Psoas muscle (tissue), 8 donors: ENCODE data around the gene PHF1. TPM values are rescaled to one million over a fixed set of nuclear protein-coding genes. Genes with fewer than 3 reads are reported as not detected.

Experiments
- ATAC-seq, 4 donors: fragments of 200-7000 bp; cut with Tn5 transposase; one replicate each; pipeline ENCODE4 v1.9.1; 2020; ENCODE audit warnings: moderate library complexity in 3 of 4, mild to moderate bottlenecking in 2 of 4
- DNase-seq, 2 donors: peaks; one replicate each; pipeline ENCODE4 v3.0.0-alpha.2; 2020
- H3K27ac ChIP-seq: fragments of 200-600 bp; one replicate; pipeline ENCODE4 v1.8.0; 2022
- H3K27me3 ChIP-seq, 3 donors: fragments of 200-600 bp in 1 of 3; one replicate each; pipeline versions ENCODE4 v1.6.1 to v1.8.0; 2013 to 2022; ENCODE audit warnings: low read length in 2 of 3, mild to moderate bottlenecking in 2 of 3, moderate library complexity in 1 of 3; ENCODE audit not compliant: insufficient read depth in 3 of 3
- H3K36me3 ChIP-seq, 2 donors: fragments of 200-600 bp in 1 of 2; one replicate each; pipeline versions ENCODE4 v1.6.1 to v1.8.0; 2013 to 2022; ENCODE audit warnings: low read depth in 1 of 2, mild to moderate bottlenecking in 1 of 2, moderate library complexity in 1 of 2; ENCODE audit not compliant: insufficient read depth in 1 of 2
- H3K4me1 ChIP-seq: fragments of 200-600 bp; one replicate; pipeline ENCODE4 v1.8.0; 2022
- H3K4me3 ChIP-seq: fragments of 200-600 bp; one replicate; pipeline ENCODE4 v1.8.0; 2022; ENCODE audit warnings: mild to moderate bottlenecking
- H3K9me3 ChIP-seq: fragments of 200-600 bp; one replicate; pipeline ENCODE4 v1.8.0; 2022
- WGBS, 3 donors: extraction: QIAGEN DNeasy Blood & Tissue Kit; methylation state at CpG; one replicate each; pipeline versions ENCODE4 v1.1.6 to v1.1.7; 2013; 5-methylcytosine and 5-hydroxymethylcytosine counted together
- intact Hi-C, 2 donors: fragments of 100-400 bp; cut with DNase I; formaldehyde crosslinking; loops; one replicate each; pipeline versions ENCODE4 v1.11.0 to v1.14.2; 2022
- polyA plus RNA-seq, 3 donors: library from polyadenylated mRNA; stranded (reverse); fragments of 200-250 nt; gene quantifications; one replicate each; pipeline ENCODE4 v1.2.3, GENCODE V29; 2013
- total RNA-seq, 4 donors: library from RNA; stranded (reverse); fragmentation: NEBNext Ultra II Directional in 2 of 4; extraction: Animal tissue kit (Norgen Biotek cat#: 25700) in 2 of 4; gene quantifications; one replicate each; pipeline versions ENCODE4 v1.2.1 to v1.2.4, GENCODE V29; 2021 to 2023
- TF ChIP-seq, protein P1 (sequence below): fragments of 200-600 bp; IDR thresholded peaks from one replicate; pipeline ENCODE4 v1.8.0; 2022; ENCODE audit warnings: antibody characterized with exemption
- donor health status: healthy with polysubstance abuse.
- donor health status: DM: no; HTN: no; CAD: no; lungs with moderate emphysema.
- donor health status: Bipolar disorder and iron deficiency.
- donor health status: healthy.
- donor health status: DM: yes; HTN: yes; CAD: no.
- donor health status: DM: no; HTN: no; CAD: no.
- donor health status: DM: no; HTN: no; CAD: no.
- donor health status: DM: yes; HTN: yes; CAD: no.

Gene PHF1
- total and polyA plus RNA-seq, 7 donors: 40.5 to 84.8 (median 57.5) TPM

DNA sequence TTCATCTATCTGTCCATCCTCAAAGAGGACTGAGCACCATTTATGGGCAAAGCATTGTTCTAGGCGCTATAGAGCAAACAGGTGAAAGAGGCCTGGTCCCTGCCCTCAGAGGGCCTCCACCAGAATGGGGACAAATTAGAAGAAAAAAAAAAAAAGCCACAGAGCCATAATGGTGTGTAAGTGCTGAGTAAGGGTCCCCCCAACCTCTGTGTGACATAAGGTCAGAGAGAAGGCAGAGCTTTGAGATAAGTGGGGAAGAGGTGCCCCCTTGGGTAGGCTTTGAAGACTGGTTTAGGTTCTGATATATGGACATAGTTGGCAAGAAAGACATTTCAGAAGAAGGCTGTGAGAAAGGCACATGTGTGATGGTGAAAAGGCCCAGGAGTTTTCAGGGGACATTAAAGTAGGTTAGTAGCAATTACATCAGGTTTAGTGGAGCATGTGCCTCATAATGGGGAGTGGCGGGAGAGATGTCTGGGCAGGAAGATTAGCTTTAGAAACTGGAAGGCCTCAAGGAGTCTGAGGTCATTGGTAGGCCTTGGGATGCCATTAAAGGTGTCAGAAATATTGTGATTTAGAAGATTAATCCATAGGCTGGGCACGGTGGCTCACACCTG, 28.3 kb downstream of the PHF1 start:
- no peaks in the 10 kb centered on the region for H3K9me3 ChIP-seq
- peaks cover 0 to 35% of the 10 kb centered on the region in 2 donors for H3K36me3 ChIP-seq
- 94 to 98% (median 97%) methylated on average over 3 of the region's 3 CpGs for WGBS, 3 donors
- no peak for DNase-seq
- H3K4me3 ChIP-seq: no peak overlapping the region
- TF ChIP-seq, protein P1, sequence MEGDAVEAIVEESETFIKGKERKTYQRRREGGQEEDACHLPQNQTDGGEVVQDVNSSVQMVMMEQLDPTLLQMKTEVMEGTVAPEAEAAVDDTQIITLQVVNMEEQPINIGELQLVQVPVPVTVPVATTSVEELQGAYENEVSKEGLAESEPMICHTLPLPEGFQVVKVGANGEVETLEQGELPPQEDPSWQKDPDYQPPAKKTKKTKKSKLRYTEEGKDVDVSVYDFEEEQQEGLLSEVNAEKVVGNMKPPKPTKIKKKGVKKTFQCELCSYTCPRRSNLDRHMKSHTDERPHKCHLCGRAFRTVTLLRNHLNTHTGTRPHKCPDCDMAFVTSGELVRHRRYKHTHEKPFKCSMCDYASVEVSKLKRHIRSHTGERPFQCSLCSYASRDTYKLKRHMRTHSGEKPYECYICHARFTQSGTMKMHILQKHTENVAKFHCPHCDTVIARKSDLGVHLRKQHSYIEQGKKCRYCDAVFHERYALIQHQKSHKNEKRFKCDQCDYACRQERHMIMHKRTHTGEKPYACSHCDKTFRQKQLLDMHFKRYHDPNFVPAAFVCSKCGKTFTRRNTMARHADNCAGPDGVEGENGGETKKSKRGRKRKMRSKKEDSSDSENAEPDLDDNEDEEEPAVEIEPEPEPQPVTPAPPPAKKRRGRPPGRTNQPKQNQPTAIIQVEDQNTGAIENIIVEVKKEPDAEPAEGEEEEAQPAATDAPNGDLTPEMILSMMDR: no peak
- H3K27ac ChIP-seq: no peak overlapping the region
- peaks cover under 1% of the 10 kb centered on the region for H3K4me1 ChIP-seq
- no peaks in the 10 kb centered on the region for H3K27me3 ChIP-seq
- intact Hi-C loops: no loop called here
- no peak for ATAC-seq

DNA sequence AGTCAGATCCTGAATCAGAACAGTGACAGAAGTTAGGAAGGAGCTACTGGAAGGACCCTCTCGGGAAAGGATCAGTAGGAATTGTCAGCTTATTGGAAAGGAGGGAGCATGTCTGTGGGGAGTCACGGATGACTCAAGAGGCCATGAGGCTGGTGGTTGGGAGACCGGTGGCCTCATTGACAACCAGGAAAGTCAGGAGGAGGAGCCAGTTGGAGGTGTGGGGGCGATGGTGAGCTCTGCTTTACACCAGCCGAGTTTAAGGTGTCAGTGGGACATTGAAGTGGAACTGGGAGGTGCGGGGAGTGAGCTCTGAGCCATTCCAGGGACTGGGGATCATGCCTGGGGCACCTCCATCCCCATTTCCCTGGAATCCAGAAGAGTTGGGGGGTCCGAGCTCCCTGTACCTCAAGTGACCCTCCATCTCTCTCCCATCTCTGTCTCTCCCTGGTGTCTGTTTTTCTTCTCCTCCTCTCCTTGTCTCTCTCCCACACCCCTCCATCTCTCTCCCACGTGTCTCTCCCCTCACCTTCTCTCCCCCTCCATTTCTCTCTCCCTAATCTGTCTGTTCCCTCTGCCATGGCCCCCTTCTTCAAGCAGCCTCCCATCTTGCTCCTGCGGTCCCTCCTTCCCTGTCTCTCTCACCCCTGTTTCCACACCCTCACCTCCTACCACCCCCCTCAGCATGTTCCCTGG, 29.3 kb downstream of the PHF1 start:
- TF ChIP-seq, protein P1: no peak
- Histone ChIP-seq H3K9me3 (no peaks in the 10 kb centered on the region), H3K27me3 (no peaks in the 10 kb centered on the region), H3K36me3 (peaks cover 0 to 35% of the 10 kb centered on the region in 2 donors), H3K4me1 (no peaks in the 10 kb centered on the region), H3K27ac (no peak overlapping the region), H3K4me3 (no peak overlapping the region)
- DNase-seq: no peak
- intact Hi-C loops: no loop called here
- ATAC-seq: no peak
- 69 to 71% (median 71%) methylated on average over 8 to 9 of the region's 9 CpGs for WGBS, 3 donors

DNA sequence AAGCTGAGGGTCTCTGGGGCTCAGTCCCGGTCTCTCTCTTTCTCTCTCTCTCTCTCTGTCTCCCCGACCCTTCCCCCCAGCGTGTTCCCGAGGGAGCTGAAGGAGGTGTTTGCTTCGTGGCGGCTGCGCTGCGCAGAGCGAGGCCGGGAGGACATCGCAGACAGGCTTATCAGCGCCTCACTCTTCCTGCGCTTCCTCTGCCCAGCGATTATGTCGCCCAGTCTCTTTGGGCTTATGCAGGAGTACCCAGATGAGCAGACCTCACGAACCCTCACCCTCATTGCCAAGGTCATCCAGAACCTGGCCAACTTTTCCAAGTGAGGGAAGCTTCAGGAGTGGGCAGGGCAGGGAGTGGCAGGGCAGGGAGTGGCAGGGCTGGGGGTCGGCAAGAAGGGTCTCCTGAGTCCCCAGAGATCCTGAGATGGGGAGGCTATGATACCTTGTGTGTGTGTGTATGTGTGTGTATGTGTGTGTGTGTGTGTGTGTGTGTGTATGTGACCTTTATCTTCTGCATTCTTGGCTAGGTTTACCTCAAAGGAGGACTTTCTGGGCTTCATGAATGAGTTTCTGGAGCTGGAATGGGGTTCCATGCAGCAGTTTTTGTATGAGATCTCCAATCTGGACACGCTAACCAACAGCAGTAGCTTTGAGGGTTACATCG, 30.0 kb downstream of the PHF1 start:
- intact Hi-C loops: no loop called here
- H3K27me3 ChIP-seq: no peaks in the 10 kb centered on the region
- no peak overlapping the region for H3K27ac ChIP-seq
- no peak for ATAC-seq
- TF ChIP-seq, protein P1: no peak
- no peak overlapping the region for H3K4me3 ChIP-seq
- H3K36me3 ChIP-seq: peaks cover 0 to 30% of the 10 kb centered on the region in 2 donors
- no peak for DNase-seq
- no peaks in the 10 kb centered on the region for H3K9me3 ChIP-seq
- WGBS, 3 donors: 80 to 85% (median 80%) methylated on average over 19 of the region's 19 CpGs
- no peaks in the 10 kb centered on the region for H3K4me1 ChIP-seq

DNA sequence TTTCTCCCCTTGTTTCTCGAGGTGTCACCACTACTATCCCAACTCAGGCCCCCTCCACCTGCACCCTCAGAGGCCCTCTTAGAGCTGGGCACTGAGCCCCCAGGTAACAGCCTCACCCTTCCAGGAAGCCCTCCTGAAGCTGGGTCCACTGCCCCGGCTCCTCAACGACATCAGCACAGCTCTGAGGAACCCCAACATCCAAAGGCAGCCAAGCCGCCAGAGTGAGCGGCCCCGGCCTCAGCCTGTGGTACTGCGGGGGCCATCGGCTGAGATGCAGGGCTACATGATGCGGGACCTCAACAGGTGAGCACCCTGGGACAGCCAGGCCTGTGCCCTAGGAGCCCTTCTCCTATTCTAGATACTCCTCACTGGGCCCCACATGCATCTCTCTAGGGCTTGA, 30.6 kb downstream of the PHF1 start:
- DNase-seq (no peak), ATAC-seq (no peak)
- H3K4me3 ChIP-seq: no peak overlapping the region
- no peaks in the 10 kb centered on the region for H3K27me3 ChIP-seq
- H3K9me3 ChIP-seq: no peaks in the 10 kb centered on the region
- no peaks in the 10 kb centered on the region for H3K4me1 ChIP-seq
- intact Hi-C loops: no loop called here
- no peak overlapping the region for H3K27ac ChIP-seq
- peaks cover 0 to 27% of the 10 kb centered on the region in 2 donors for H3K36me3 ChIP-seq
- TF ChIP-seq, protein P1: no peak
- whole genome bisulfite sequencing, 3 donors: 92 to 94% (median 93%) methylated on average over 9 of the region's 9 CpGs
